Astrocyte (in vitro differentiated cells and primary cell): ENCODE results near the gene CCDC71. TPM values are rescaled to one million over a fixed set of nuclear protein-coding genes. Genes with fewer than 3 reads are reported as not detected.
A peak's percentile ranks its signal among the peaks of the same experiment; 100 is the strongest.

Experiments
- DNase-seq: peaks from one replicate; pipeline ENCODE4 v3.0.0-alpha.2; 2010; ENCODE audit warnings: low read depth
- FAIRE-seq: peaks from 2 replicates; lab custom pipeline; 2011; peaks lifted over from hg19 to GRCh38; lab: Jason Lieb, UNC
- H2AFZ ChIP-seq: 2 replicates; pipeline ENCODE4 v1.6.0; 2012; ENCODE audit warnings: low read depth, low read length, inconsistent platforms
- H3K27ac ChIP-seq: 2 replicates; pipeline ENCODE4 v1.5.1; 2011; ENCODE audit warnings: low read depth, low read length, inconsistent platforms
- H3K27me3 ChIP-seq: 2 replicates; pipeline ENCODE4 v1.6.0; 2011; ENCODE audit warnings: low read length, inconsistent platforms; ENCODE audit not compliant: insufficient read depth
- H3K36me3 ChIP-seq: 2 replicates; pipeline ENCODE4 v1.5.1; 2011; ENCODE audit warnings: low read length, inconsistent platforms; ENCODE audit not compliant: insufficient read depth
- H3K4me1 ChIP-seq: 2 replicates; pipeline ENCODE4 v1.5.1; 2011; ENCODE audit warnings: low read length, inconsistent platforms; ENCODE audit not compliant: insufficient read depth
- H3K4me2 ChIP-seq: 2 replicates; pipeline ENCODE4 v1.6.0; 2012; ENCODE audit warnings: low read length, inconsistent platforms
- H3K4me3 ChIP-seq: 2 replicates; pipeline ENCODE4 v1.5.1; 2011; ENCODE audit warnings: low read depth, mild to moderate bottlenecking, low read length, inconsistent platforms; ENCODE audit not compliant: insufficient read depth
- H3K79me2 ChIP-seq: 2 replicates; pipeline ENCODE4 v1.6.0; 2012; ENCODE audit warnings: mild to moderate bottlenecking, low read length, inconsistent platforms; ENCODE audit not compliant: insufficient read depth
- H3K9ac ChIP-seq: 2 replicates; pipeline ENCODE4 v1.6.0; 2012; ENCODE audit warnings: mild to moderate bottlenecking, low read length, inconsistent platforms
- H3K9me3 ChIP-seq: 2 replicates; pipeline ENCODE4 v1.5.1; 2012; ENCODE audit warnings: low read depth, mild to moderate bottlenecking, low read length, inconsistent platforms; ENCODE audit not compliant: insufficient read depth
- H4K20me1 ChIP-seq: 2 replicates; pipeline ENCODE4 v1.6.0; 2012; ENCODE audit warnings: low read length, inconsistent platforms; ENCODE audit not compliant: insufficient read depth
- H3K27ac Mint-ChIP-seq: one replicate; pipeline ENCODE4 v1.8.0; 2021; ENCODE audit warnings: mild to moderate bottlenecking, mixed read lengths; ENCODE audit not compliant: unreplicated experiment
- H3K27me3 Mint-ChIP-seq: one replicate; pipeline ENCODE4 v1.8.0; 2021; ENCODE audit warnings: low read depth, mixed read lengths; ENCODE audit not compliant: unreplicated experiment
- H3K36me3 Mint-ChIP-seq: one replicate; pipeline ENCODE4 v1.8.0; 2021; ENCODE audit warnings: low read depth, mixed read lengths; ENCODE audit not compliant: unreplicated experiment
- H3K4me1 Mint-ChIP-seq: one replicate; pipeline ENCODE4 v1.8.0; 2021; ENCODE audit warnings: low read depth, mixed read lengths; ENCODE audit not compliant: unreplicated experiment
- H3K4me3 Mint-ChIP-seq: one replicate; pipeline ENCODE4 v1.8.0; 2021; ENCODE audit warnings: mild to moderate bottlenecking, moderate library complexity, mixed read lengths; ENCODE audit not compliant: unreplicated experiment
- H3K9me3 Mint-ChIP-seq: one replicate; pipeline ENCODE4 v1.8.0; 2021; ENCODE audit warnings: mild to moderate bottlenecking, mixed read lengths; ENCODE audit not compliant: unreplicated experiment
- EZH2 ChIP-seq: IDR thresholded peaks from 2 replicates; pipeline ENCODE4 v1.6.1; 2012; ENCODE audit warnings: mild to moderate bottlenecking, low read length, inconsistent platforms; ENCODE audit not compliant: insufficient read depth
- total RNA-seq: library from RNA; stranded (reverse); gene quantifications from 2 replicates; pipeline ENCODE4 v1.2.1, GENCODE V29; 2021
- TF ChIP-seq, protein P1 (sequence below): IDR thresholded peaks from 2 replicates; pipeline ENCODE4 v1.5.1; 2011; ENCODE audit warnings: low read depth, mild to moderate bottlenecking, inconsistent platforms, low read length, moderate library complexity; ENCODE audit not compliant: insufficient read depth

Gene CCDC71
- total RNA-seq, 1 donor from 2014 or later = 18.5 TPM

DNA sequence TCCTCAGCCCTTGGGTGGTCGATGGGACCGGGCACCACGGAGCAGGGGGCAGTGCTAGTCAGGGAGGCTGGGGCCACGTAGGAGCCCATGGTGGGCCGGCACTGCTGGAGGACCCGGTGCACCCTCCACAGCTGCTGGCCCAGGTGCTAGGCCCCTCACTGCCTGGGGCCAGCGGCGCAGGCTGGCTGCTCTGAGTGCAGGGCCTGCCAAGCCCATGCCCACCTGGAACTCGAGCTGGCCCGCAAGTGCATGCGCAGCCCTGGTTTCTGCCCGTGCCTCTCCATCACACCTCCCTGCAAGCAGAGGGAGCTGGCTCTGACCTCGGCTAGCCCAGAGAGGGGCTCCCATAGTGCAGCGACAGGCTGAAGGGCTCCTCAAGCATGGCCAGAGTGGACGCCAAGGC, 47.4 kb upstream of the CCDC71 start:
- FAIRE-seq (no peak), DNase-seq (no peak)
- Histone ChIP-seq H3K4me1 (peaks cover 3% of the 10 kb centered on the region), H3K79me2 (no peaks in the 10 kb centered on the region), H3K4me3 (no peak overlapping the region), H2AFZ (no peak overlapping the region), H3K9ac (no peak overlapping the region), H3K9me3 (peaks cover 4% of the 10 kb centered on the region), H3K27ac (no peak overlapping the region), H4K20me1 (no peaks in the 10 kb centered on the region), H3K4me2 (no peak overlapping the region), H3K27me3 (no peaks in the 10 kb centered on the region), H3K36me3 (no peaks in the 10 kb centered on the region)
- peaks cover 7% of the 10 kb centered on the region for H3K9me3 Mint-ChIP-seq
- H3K36me3 Mint-ChIP-seq = no peaks in the 10 kb centered on the region
- peaks cover 1% of the 10 kb centered on the region for H3K4me1 Mint-ChIP-seq
- H3K4me3 Mint-ChIP-seq = no peak overlapping the region
- TF ChIP-seq, protein P1, sequence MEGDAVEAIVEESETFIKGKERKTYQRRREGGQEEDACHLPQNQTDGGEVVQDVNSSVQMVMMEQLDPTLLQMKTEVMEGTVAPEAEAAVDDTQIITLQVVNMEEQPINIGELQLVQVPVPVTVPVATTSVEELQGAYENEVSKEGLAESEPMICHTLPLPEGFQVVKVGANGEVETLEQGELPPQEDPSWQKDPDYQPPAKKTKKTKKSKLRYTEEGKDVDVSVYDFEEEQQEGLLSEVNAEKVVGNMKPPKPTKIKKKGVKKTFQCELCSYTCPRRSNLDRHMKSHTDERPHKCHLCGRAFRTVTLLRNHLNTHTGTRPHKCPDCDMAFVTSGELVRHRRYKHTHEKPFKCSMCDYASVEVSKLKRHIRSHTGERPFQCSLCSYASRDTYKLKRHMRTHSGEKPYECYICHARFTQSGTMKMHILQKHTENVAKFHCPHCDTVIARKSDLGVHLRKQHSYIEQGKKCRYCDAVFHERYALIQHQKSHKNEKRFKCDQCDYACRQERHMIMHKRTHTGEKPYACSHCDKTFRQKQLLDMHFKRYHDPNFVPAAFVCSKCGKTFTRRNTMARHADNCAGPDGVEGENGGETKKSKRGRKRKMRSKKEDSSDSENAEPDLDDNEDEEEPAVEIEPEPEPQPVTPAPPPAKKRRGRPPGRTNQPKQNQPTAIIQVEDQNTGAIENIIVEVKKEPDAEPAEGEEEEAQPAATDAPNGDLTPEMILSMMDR = no peak
- H3K27ac Mint-ChIP-seq = no peak overlapping the region
- peaks cover 6% of the 10 kb centered on the region for H3K27me3 Mint-ChIP-seq

DNA sequence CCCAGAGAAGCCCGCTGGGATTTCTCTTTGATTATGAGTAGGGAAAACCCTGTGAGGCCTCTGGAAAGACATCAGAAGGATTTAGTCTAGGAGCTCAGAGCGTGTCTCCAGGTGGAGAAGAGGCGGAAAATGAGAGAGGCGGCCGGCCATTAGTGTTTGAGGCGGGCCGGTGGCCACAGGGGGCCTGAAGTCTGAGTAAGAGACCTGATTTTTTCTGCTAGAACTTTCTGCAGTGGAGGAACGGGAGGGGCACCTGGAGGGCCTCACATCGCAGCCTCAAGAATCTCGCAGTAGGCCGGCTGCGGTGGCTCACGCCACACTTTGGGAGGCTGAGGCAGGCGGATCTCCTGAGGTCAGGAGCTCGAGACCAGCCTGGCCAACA, 33.8 kb upstream of the CCDC71 start:
- no peaks in the 10 kb centered on the region for H3K9me3 ChIP-seq
- H3K9ac ChIP-seq = peak overlapping the region; percentile 64
- H3K4me2 ChIP-seq = peak overlapping the region; percentile 73
- H3K4me1 Mint-ChIP-seq = no peaks in the 10 kb centered on the region
- no peak for FAIRE-seq
- peak overlapping the region; percentile 75 for H2AFZ ChIP-seq
- H3K79me2 ChIP-seq = no peaks in the 10 kb centered on the region
- H4K20me1 ChIP-seq = no peaks in the 10 kb centered on the region
- no peaks in the 10 kb centered on the region for H3K36me3 ChIP-seq
- H3K27ac Mint-ChIP-seq = no peak overlapping the region
- no peaks in the 10 kb centered on the region for H3K36me3 Mint-ChIP-seq
- TF ChIP-seq EZH2 = no peak
- TF ChIP-seq, protein P1 = no peak
- no peaks in the 10 kb centered on the region for H3K9me3 Mint-ChIP-seq
- no peak for DNase-seq
- H3K4me3 ChIP-seq = peak overlapping the region; percentile 48
- H3K27me3 ChIP-seq = peaks cover 3% of the 10 kb centered on the region
- H3K27ac ChIP-seq = peak overlapping the region; percentile 12
- H3K4me1 ChIP-seq = no peaks in the 10 kb centered on the region
- no peak overlapping the region for H3K4me3 Mint-ChIP-seq
- peaks cover 14% of the 10 kb centered on the region for H3K27me3 Mint-ChIP-seq

DNA sequence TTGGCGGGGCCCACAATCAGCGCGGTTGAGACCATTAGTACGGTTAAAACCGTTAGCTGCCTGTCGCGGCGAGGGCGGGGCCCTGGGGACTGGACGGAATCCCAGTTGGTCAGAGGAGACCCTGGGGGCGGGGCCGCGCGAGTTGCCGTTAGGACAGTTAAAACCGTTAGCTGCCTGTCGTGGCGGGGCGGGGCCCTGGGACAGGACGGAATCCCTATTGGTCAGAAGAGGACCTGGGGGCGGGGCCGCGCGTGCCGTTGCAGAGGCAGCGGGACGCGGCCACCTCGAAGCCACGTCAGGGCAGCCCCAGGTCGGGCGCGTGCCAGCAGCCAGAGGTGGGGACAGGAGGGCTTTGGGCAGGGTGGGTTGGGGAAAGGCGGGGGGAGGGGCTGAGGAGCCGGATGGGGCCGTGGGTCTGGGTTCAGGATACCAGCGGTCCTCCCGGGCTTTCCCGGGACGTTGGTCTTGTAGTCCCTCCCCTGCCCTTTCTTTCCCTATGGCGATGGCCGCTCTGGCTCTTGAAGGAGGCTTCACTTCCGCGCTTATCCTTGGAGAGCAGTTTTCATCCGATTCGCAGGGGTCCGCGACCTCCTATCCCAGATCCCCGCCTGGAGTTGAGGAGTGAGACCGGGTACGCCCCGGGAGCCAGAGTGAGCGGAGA, 33.2 kb upstream of the CCDC71 start:
- peak overlapping the region; percentile 48 for H3K4me3 ChIP-seq
- no peaks in the 10 kb centered on the region for H3K36me3 ChIP-seq
- no peaks in the 10 kb centered on the region for H3K9me3 ChIP-seq
- H3K27me3 ChIP-seq = peaks cover 3% of the 10 kb centered on the region
- no peaks in the 10 kb centered on the region for H3K9me3 Mint-ChIP-seq
- no peaks in the 10 kb centered on the region for H3K4me1 Mint-ChIP-seq
- H2AFZ ChIP-seq = peak overlapping the region; percentile 86
- H3K9ac ChIP-seq = peak overlapping the region; percentile 64
- no peak for FAIRE-seq
- peak overlapping the region; percentile 12 for H3K27ac ChIP-seq
- H3K4me2 ChIP-seq = peak overlapping the region; percentile 73
- H4K20me1 ChIP-seq = no peaks in the 10 kb centered on the region
- no peaks in the 10 kb centered on the region for H3K4me1 ChIP-seq
- H3K27me3 Mint-ChIP-seq = peaks cover 13% of the 10 kb centered on the region
- peak; percentile 65 for DNase-seq
- no peaks in the 10 kb centered on the region for H3K79me2 ChIP-seq
- TF ChIP-seq, protein P1 = no peak
- no peak for TF ChIP-seq EZH2
- H3K36me3 Mint-ChIP-seq = no peaks in the 10 kb centered on the region
- H3K27ac Mint-ChIP-seq = no peak overlapping the region
- no peak overlapping the region for H3K4me3 Mint-ChIP-seq
